Pons (tissue), 1 donor: ENCODE results near the gene AFAP1.
A peak's percentile ranks its signal among the peaks of the same experiment; 100 is the strongest.

Source experiments
- DNase-seq: peaks from one replicate; pipeline ENCODE4 v3.0.0-alpha.2; 2016; ENCODE audit warnings: low spot score

AFAP1 gene

DNA sequence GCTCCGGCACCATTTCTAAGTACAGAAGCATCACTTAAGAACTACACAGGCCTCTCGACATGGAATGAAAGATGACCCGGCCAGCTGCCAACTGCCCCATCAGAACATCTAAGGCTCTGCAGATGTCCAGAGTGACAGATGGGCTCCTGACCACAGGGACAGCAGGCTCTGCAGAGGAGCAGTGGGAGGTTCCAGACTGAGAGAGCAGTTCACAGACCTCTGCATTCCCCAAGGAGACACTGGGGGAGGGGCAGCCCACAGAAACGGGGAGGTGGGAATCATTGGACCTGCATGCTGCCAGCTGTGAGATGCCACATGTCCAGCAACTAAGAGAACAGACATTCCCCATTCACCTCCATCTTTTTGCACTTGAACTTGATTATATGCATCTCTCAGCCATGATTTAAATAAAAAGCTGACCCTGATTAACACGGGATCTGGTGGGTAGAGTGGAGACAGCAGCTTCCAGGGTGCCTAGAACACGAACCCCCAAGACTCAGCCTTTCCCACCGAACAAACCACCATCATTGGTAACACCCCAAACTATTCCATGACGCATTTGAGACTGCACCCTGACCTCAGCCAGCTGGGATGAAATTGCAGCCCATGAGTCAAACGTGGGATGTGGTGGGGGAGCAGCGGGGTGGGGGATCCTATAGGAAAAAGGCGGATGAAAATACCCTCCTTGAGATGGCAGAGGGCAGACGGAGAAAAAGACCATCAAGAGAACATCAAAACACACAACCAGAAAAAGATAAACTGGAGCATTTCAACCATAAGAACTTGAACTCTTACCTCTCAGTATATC lies 47.2 kb downstream of the AFAP1 start:
- DNase-seq = no peak

DNA sequence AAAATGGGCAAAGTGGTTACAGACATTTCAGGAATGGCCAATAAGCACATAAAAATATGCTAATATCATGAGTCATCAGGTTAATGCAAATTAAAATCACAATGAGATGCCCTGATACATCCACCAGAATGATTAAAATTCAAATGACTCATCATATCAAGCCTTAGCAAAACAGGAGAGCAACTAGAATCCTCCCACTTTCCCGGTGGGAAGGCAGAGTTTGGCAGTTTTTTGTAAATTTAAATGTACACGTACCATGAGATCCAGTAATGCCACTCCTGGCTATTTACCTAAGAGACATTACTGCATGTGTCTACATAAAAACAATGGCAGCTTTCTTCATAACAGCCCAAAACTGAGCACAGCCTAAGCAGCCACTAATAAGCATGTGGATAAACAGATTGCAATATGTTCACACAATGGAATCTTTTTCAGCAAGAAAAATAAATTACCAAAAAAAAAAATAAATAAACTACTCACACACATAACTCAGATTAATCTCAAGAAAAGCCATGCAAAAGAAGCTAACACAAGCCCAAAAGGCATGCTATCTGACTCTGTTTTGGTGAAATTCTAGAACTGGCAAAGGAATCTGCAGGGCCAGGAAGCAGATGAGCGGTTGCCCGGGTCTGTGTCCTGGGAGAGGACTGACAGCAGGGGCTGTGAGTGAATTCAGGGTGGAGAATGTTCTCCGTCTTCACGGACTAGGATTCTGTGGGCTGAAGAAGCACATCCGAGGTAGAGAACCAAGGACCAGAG lies 48.8 kb downstream of the AFAP1 start:
- DNase-seq = no peak

DNA sequence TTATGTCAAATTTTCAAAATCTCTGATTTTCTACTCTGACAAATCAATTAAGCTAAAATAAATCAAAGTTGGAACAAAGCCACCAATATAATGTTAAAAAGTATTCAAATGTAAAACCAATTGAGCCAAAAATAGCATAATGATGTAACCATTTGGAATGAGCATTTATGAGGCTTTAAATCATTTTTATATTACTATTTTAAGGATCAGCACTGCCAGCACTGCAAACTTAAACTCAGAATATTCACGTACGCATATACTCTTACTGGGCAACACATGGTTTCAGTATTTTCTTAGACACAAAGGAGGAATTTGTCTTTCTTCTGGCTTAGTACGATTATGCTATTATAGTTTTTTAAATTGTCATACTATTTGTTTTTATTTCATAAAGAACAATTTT lies 52.2 kb downstream of the AFAP1 start:
- DNase-seq = no peak

DNA sequence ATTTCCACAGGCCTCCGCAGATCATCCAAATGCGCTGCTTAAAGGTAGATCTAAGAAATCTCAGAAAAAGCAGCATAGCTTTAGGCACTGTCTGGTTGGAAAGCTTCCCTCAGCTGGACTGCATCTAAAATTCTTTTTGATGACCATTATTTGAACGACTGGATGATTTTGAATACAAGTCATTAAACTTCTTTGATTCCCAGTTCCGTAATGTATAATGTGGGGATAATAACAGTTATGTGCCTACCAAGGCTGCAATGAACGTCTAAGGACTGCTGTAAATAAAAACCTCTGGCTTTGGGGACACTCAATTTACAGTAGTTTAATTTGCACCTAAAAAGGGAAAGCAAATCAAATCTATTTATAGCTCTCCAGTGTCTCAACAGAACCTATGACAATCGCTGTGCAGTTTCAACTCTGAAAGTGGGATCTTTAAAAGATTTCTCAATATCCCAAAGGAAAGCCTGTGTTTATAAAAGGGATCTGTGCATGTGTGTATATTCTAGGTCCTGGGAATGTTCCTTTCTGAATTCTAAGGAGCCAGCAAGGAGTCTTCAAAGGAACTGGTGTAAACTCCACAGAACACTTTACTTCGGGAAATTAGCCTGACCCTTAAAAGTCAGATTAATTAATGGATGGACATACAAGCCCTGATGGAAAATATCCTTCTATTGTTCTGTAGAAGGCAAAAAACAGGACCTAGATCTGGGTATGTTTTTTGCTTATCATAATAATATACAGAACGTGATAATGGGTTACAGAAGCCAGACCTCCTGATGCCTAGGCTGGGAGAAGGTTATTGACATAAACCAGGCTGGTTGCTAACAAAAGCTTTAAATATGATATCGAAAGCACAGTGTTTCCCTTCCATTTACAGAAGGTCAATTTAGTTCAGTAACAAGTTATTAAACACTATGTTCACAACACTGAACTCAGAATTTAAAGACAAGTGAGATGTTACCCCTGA lies 53.4 kb downstream of the AFAP1 start:
- no peak for DNase-seq

DNA sequence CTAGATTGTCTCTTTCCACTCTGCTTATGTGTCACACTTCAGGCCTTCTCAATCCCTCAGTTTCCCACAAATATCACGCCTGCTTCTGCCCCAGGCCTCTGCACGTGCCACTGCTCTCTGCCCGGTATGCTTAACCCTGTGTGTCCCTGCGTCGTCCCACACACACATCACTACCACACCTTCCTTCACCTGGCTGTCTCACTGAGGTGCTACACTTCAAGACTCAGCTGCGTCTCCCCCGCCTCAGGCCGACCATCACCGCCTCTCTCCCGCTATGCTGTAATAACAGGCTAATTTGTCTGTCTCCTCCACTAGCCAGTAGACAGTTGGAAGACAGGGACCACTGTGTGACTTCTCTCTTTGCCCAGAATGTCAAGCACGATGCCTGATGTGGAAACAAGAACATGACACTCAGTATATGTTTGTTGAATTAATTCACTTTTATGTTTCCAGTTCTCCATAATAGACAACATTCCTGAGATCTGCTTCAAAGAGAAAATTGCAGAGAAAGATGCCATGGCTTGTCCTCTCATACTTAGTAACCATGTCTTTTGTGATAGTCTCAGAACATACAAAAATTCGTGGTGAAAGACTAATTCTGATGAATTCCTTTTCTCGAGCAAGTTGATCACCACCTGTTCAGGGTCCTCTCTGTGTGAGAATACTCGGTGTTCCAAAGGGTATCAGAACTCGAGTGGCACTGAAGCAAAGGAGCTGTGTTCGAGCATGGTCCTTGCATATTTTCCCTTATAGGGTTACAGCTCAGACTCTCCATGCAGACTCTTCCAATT lies 54.2 kb downstream of the AFAP1 start:
- DNase-seq = no peak

DNA sequence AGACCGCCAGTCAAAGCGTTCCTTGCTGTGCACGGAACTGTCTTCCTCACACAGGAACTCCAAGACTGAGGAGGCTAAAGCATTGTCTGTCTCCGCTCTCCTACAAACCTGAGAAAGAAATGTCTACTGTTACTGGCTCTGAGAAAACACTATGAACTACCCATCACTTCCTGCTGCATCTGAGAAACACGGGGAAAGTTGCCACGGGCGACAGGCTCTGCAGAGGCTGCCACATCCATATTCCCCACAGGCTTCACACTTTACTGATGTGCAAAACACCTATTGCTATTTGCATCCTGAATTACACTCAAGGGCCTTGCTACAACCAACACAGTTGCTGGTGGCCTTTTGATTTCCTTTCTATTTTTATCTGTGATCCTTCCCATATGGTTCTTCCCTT lies 59.0 kb downstream of the AFAP1 start:
- no peak for DNase-seq

DNA sequence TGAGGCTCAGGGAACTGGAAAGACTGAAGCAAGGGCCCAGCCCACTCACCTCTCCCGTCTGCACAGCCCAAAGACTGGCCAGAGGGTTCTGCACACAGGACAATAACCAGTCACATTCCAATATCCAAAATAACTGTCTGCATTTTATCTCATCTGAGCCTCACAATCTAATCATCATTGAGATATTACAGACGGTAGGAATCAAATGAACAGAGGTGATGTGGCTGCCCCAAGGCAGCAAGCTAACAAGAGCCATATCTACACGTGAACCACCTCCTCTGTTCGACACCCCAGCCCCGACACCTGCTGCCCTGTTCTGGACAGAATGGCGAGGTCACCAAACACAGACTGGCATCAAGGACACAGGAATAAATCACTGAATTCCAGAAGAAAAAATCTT lies 60.5 kb downstream of the AFAP1 start:
- DNase-seq = no peak

DNA sequence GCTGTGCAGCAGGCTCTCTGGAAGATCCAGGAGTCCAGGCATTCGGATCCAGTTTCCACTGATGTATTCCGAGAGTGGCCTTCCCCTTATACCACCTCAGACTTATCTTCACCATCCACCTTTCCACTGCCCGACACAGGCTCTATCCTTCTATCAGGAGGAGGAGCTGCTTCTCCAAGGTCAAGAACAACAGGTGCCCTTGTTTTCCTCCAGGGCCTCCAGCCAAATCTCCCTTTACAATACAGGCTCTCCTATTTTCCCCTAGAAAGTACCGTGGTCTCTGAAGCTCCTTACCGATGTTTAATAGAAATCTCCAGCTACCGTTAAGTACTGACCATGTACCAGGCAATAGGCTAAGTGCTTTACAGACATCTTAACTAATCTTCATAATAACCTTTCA lies 61.3 kb downstream of the AFAP1 start:
- no peak for DNase-seq

DNA sequence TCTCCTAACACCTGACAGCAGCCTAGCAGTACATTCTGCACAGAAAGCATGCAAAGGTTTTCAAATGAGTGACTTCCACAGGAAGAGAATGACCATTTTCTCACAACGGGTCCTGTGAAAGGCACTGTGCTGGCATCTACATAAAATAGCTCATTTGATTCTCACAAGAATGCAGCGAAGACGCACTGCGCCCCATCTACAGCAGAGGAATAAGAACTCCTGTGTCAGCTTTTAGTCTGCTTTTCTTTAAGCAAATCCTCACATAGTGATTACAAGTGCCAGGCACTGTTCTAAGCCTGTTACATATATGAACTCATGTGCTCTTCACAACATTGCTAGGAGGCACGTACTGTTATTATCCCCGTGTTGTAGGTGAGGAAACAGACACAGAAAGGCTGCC lies 62.5 kb downstream of the AFAP1 start:
- DNase-seq = no peak

DNA sequence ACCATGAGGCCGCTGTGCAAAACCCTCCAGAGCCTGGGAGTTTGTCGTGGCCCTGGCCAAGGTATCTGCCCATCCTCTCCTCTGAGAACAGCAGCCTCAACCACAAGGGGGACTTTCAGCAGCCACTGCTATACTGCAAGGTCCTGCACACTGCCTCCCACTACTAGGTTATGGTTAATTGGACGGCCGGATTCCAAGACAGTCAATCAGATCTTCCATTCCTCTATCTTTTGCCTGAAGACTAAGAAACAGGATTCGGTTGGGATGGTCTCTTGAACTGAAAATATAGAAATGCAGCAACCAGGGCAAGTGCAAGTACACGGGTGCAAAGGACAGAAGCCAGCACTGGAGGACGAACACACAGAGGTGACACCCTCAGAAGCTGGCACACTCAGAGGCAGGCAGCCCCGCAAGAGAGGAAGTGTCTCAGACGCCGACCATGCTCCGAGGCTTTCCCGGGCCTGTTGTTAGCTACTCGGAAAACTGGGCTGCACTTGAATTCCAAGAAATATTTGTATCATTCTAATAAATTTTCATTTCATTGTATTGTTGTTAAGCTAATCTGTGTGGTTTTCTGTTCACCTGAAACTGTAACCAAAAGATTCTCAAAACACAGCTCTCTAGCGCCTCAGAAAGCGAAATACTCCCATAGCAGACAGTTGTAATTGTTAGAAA lies 63.3 kb downstream of the AFAP1 start:
- DNase-seq = no peak

DNA sequence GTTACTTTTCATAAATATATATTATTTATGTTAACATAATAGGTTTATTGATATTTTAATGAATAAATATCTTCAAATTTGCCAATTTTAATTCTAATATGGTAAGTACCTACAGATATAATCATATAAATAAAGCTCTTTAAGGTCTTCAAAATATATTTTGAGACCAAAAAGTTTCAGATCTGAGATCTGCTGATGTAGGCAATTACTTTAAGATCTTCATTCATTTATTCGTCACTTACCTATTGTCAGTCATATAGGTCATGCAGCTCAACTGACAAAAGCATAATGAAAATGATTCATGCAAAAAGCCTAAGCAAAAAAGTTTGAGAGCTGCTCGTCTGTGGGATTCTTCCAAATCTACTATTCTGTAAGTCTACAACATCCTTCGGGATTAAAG lies 64.8 kb downstream of the AFAP1 start:
- no peak for DNase-seq

DNA sequence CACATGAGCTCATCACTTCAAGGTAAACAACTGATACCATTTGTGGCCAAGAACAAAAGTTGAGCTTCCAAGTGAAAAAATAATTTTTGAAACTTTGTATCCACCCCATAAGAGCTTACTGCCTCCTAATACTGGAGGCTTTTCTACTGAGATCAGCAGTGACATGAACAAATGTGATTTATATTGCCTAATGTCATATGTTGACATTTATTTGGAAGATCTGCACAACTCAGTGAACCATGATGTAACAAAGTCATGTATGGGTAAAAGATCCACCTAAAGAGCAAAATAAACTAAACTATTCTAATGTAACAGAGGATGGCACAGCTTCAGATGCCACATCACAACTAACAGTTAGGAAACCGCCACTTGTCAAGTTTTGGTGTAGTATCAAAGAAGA lies 65.8 kb downstream of the AFAP1 start:
- DNase-seq = no peak

DNA sequence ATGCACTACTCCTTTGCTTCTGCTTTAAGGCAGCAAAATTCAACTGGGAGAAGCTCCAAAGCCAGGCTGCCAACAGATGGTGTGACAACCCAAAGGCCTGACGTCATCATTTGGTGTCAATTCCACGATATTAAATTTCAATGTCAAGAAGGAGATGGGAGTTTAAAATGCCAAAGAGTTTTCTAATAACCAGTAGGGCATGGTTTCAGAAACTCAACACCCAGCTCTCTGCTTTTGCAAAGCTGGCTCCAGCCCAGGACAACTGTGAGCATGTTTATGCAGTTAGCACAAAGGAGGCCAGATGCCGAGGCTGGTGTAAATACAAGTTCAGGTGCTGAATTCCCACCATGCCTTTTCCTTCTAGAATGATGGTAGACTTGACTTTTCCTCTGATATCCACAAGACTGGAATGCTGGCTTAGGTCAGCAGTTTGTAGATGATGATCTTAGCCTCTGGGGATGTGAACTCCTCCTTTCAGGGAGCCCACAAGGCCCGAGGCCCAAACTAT lies 67.3 kb downstream of the AFAP1 start:
- peak; percentile 33 for DNase-seq

DNA sequence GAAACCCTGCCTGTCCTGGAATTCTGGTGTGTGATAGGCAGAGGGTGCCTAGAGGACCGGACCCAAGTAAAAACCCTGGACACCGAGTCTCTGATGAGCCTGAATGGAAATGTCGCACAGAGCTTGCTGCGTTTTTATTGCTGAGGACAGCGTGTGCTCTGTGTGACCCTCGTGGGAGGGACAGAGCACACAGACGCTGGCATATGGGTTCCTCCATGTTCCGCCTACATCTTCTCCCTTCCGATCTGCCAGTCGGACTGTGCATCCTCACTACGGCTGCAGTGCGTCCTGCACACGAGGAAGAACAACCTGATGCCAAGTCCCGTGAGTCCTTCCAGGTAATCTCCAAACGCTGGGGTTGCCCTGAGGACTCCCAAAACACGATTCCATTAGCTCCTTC lies 68.3 kb downstream of the AFAP1 start:
- DNase-seq = no peak

DNA sequence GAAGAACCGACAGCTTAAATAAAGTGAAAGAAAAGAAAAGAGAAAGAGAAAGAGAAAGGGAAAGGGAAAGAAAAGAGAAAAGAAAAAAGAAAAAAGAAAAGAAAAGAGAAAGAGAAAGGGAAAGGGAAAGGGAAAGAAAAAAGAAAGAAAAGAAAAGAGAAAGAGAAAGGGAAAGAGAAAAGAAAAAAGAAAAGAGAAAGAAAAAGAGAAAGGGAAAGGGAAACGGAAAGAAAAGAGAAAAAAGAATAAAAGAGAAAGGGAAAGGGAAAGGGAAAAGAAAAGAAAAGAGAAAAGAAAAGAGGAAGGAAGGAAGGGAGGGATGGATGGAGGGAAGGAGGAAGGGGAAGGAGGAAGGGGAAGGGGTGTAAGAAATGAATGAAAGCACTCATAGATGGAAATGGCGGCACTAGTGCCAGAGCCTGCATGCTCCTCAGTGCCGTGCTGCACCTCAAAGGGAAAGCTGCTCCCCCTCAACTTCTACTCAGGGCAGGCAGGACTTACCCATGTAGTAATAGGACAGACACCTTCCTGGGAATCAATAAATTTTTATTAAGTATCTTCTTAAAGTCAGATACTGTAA lies 70.7 kb downstream of the AFAP1 start:
- DNase-seq = no peak

DNA sequence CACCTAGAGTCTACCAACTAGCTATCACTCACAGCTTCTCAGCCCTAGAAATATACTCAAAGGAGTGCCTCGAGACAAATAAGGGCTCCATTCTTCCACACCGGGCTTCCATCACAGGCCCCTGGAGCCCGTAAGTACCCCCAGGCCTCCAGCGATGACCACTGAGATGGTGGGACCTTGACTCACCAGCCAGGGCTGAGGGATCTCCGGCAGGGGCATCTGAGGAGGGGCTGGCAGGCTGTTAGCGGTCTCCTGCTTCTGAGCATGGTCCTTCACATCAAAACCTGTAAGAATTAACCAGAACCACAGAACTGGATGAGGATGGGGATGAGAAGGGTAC lies 71.3 kb downstream of the AFAP1 start:
- DNase-seq = no peak

DNA sequence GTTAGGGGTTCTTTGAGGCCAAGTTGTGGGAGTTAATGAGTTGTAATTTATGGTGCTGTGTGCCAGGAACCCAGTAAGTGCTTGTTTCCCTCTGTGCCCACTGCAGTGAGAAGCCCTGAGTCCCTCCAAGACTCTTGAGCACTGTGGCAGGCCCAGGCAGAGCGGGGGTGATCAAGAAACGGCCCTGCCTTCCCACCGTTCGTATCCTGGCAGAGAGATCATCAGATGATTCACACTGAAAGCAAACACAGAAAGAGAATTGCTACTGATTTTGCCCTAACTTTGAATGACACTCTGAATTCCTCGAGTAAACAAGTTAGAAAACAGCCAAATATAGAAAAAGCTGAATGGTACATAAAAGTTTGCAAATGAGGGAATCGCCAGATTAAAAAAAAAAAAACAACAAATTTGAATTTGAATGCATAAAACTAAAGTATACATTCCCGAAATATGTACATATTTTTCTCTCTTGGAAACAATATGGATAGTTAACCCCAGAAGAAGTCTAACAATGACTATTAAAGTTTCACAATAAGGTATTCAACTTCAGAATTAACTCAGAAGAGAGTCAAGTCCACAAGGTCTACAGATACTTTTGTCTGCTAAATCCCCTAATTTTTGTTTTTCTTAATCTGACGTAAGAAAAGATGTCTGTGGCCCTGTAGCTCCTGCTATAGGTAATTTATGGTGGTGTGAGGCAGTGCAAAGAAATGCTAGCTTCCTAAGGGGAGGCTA lies 71.8 kb downstream of the AFAP1 start:
- DNase-seq = no peak

DNA sequence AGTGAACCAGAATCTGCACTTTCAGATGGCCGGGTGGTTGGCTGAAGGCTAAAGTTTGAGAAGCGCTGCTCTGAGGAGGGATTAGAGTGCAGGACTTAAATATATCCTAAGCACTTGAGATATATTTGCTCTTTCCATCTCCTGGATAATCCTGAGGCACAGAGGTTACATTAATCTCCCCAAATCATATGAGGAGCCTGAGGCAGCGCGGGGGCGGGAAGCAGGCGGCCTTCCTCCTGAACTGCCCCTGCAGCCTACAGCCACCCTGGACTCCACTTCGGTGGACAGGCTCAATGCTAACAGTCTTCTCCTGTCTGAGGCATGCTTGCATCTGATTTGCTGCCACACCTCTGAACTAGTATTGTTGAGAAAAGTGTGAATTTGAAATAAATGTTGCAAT lies 72.5 kb downstream of the AFAP1 start:
- no peak for DNase-seq

DNA sequence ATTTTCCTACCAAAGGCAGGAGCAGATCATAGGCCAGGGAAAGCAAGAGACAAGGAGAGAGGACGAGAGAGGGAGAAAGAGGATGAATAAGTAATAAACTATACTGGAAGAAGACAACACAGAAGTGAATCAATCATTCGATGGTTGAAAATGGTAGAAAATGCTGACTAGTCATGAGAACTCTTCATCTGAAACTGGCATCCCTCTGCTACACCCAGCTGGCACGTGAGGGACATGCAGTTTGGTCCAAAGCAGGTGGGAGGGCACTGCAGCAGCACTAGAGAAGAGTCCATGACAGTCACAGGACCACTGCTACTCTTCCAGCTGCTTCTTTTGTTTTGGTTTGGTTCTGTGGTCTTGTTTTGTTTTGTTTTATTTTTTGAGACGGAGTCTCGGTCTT lies 74.1 kb downstream of the AFAP1 start:
- DNase-seq = no peak

DNA sequence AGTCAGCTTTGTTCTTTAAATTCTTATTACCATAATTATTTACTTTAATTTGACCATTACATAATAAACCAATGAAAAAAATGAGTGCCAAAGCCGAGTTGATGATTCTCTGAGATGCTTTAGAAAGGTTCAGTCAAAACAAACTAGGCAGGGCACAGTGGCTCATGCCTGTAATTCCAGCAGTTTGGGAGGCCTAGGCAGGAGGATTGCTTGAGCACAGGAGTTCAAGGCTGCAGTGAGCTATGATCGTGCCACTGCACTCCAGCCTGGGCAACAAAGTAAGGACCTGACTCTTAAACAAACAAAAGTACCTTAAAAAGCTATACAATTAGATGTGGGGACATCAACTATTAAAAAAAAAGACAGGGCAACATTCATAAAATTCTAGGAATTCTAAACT lies 75.0 kb downstream of the AFAP1 start:
- no peak for DNase-seq
